IMR-90 (cell line): ENCODE measurements around the gene ASPG. TPM values are rescaled to one million over a fixed set of nuclear protein-coding genes. Genes with fewer than 3 reads are reported as not detected.

Experiments
- ATAC-seq: fragments of 200-7000 bp; cut with Tn5 transposase; 2 replicates; pipeline ENCODE4 v1.9.1; 2020; ENCODE audit warnings: low read depth, mild to moderate bottlenecking, moderate library complexity
- BruUV-seq: library from RNA; stranded (reverse); fragments of 400-500 nt; replicated peaks from 2 replicates; lab custom pipeline; 2021; lab: Mats Ljungman, UMichigan
- CTCF ChIA-PET: fragments of 300-600 bp; formaldehyde crosslinking; extraction: SDS; loops from one replicate; lab custom pipeline; 2021; ENCODE audit warnings: antibody characterized with exemption; lab: Yijun Ruan, JAX
- POLR2A ChIA-PET: fragments of 300-600 bp; sonication (Branson Sonifier 250); formaldehyde crosslinking; loops from one replicate; lab custom pipeline; 2022; ENCODE audit warnings: antibody characterized with exemption; ENCODE audit not compliant: unreplicated experiment; lab: Charles Lee
- DNase-seq: peaks from one replicate; pipeline ENCODE4 v3.0.0; 2013
- H2AFZ ChIP-seq: replicated peaks from 2 replicates; pipeline ENCODE3; 2013; ENCODE audit warnings: low read length, mild to moderate bottlenecking; ENCODE audit not compliant: poor library complexity
- H2AK5ac ChIP-seq: 2 replicates; pipeline ENCODE4 v1.6.1; 2013; ENCODE audit warnings: low read depth, low read length, inconsistent platforms
- H2AK9ac ChIP-seq: replicated peaks from 2 replicates; pipeline ENCODE3; 2013; ENCODE audit warnings: mild to moderate bottlenecking, low read depth, low read length, moderate library complexity; ENCODE audit not compliant: poor library complexity
- H2BK120ac ChIP-seq: 2 replicates; pipeline ENCODE4 v1.6.1; 2013; ENCODE audit warnings: low read depth, low read length, inconsistent platforms
- H2BK15ac ChIP-seq: 3 replicates; pipeline ENCODE4 v1.6.1; 2013; ENCODE audit warnings: low read depth, low read length, inconsistent platforms
- H2BK20ac ChIP-seq: 2 replicates; pipeline ENCODE4 v1.6.1; 2013; ENCODE audit warnings: low read depth, mild to moderate bottlenecking, inconsistent platforms, low read length, moderate library complexity
- H2BK5ac ChIP-seq: 2 replicates; pipeline ENCODE4 v1.6.1; 2013; ENCODE audit warnings: mild to moderate bottlenecking, low read depth, low read length, inconsistent platforms; ENCODE audit not compliant: poor library complexity, severe bottlenecking
- H3K14ac ChIP-seq: replicated peaks from 2 replicates; pipeline ENCODE4 v1.6.1; 2013; ENCODE audit warnings: low read depth, low read length, inconsistent platforms
- H3K18ac ChIP-seq: 2 replicates; pipeline ENCODE4 v1.6.1; 2013; ENCODE audit warnings: low read depth, low read length, control low read depth
- H3K23ac ChIP-seq: 2 replicates; pipeline ENCODE4 v1.6.1; 2013; ENCODE audit warnings: low read depth, low read length, inconsistent platforms
- H3K27ac ChIP-seq: 2 replicates; pipeline ENCODE4 v1.5.1; 2013; ENCODE audit warnings: mild to moderate bottlenecking, control low read depth, low read length; ENCODE audit not compliant: insufficient read depth
- H3K27me3 ChIP-seq: 2 replicates; pipeline ENCODE4 v1.6.1; 2013; ENCODE audit warnings: low read length; ENCODE audit not compliant: control insufficient read depth, insufficient read depth
- H3K36me3 ChIP-seq: 2 replicates; pipeline ENCODE4 v1.6.1; 2013; ENCODE audit warnings: low read length, mixed read lengths; ENCODE audit not compliant: control insufficient read depth, insufficient read depth
- H3K4ac ChIP-seq: 2 replicates; pipeline ENCODE4 v1.6.1; 2013; ENCODE audit warnings: low read depth, low read length, inconsistent platforms
- H3K4me1 ChIP-seq: 2 replicates; pipeline ENCODE4 v1.6.1; 2013; ENCODE audit warnings: low read length, mixed read lengths; ENCODE audit not compliant: control insufficient read depth, insufficient read depth
- H3K4me2 ChIP-seq: 2 replicates; pipeline ENCODE4 v1.6.1; 2013; ENCODE audit warnings: low read depth, mild to moderate bottlenecking, control low read depth, low read length, moderate library complexity
- H3K4me3 ChIP-seq: 2 replicates; pipeline ENCODE4 v1.5.1; 2013; ENCODE audit warnings: low read depth, mild to moderate bottlenecking, control low read depth, low read length, moderate library complexity; ENCODE audit not compliant: insufficient read depth
- H3K56ac ChIP-seq: 2 replicates; pipeline ENCODE4 v1.6.1; 2013; ENCODE audit warnings: low read length, inconsistent platforms; ENCODE audit not compliant: insufficient read depth; ENCODE audit errors: extremely low read depth
- H3K79me1 ChIP-seq, 2 experiments: 2 replicates each; pipeline ENCODE4 v1.6.1; 2013; ENCODE audit warnings: low read length in 2 of 2, inconsistent platforms in 1 of 2, low read depth in 1 of 2
- H3K9ac ChIP-seq: 2 replicates; pipeline ENCODE4 v1.6.1; 2013; ENCODE audit warnings: low read depth, low read length, control low read depth
- H3K9me1 ChIP-seq: 2 replicates; pipeline ENCODE4 v1.6.1; 2013; ENCODE audit warnings: low read length, inconsistent platforms; ENCODE audit not compliant: insufficient read depth
- H3K9me3 ChIP-seq: 2 replicates; pipeline ENCODE4 v1.6.1; 2013; ENCODE audit warnings: low read length; ENCODE audit not compliant: control insufficient read depth, insufficient read depth
- H4K20me1 ChIP-seq: 2 replicates; pipeline ENCODE4 v1.6.1; 2013; ENCODE audit warnings: low read length, inconsistent platforms; ENCODE audit not compliant: insufficient read depth
- H4K5ac ChIP-seq: 2 replicates; pipeline ENCODE4 v1.6.1; 2013; ENCODE audit warnings: mild to moderate bottlenecking, low read depth, low read length, control low read depth
- H4K8ac ChIP-seq, 2 experiments: 2 replicates each; pipeline ENCODE4 v1.6.1; 2013; ENCODE audit warnings: low read depth in 2 of 2, low read length in 2 of 2, control low read depth in 1 of 2, inconsistent platforms in 1 of 2
- H4K91ac ChIP-seq: 2 replicates; pipeline ENCODE4 v1.6.1; 2013; ENCODE audit warnings: low read depth, low read length, inconsistent platforms; ENCODE audit not compliant: insufficient read depth
- CTCF ChIP-seq: conservative IDR thresholded peaks from 2 replicates; pipeline ENCODE4 v1.5.1; 2012; ENCODE audit warnings: mild to moderate bottlenecking, low read depth, low read length, improper control_type of control experiment
- FOS ChIP-seq: fragments of 150-350 bp; IDR thresholded peaks from 2 replicates; pipeline ENCODE4 v1.6.1; 2016; ENCODE audit warnings: low read depth, low read length
- MAZ ChIP-seq: IDR thresholded peaks from 2 replicates; pipeline ENCODE4 v1.6.1; 2012; ENCODE audit warnings: low read depth, mild to moderate bottlenecking, low read length, improper control_type of control experiment, moderate library complexity, borderline replicate concordance
- NFE2L2 ChIP-seq: fragments of 150-350 bp; IDR thresholded peaks from 2 replicates; pipeline ENCODE4 v1.6.1; 2016; ENCODE audit warnings: low read depth, mild to moderate bottlenecking, low read length
- RCOR1 ChIP-seq: IDR thresholded peaks from 2 replicates; pipeline ENCODE4 v1.6.1; 2012; ENCODE audit warnings: mild to moderate bottlenecking, low read length, improper control_type of control experiment; ENCODE audit not compliant: insufficient replicate concordance
- WGBS, 2 experiments: methylation state at CpG; one replicate each; pipeline versions ENCODE4 v1.1.5 to v1.1.7; 2013; ENCODE audit warnings: missing lambda C conversion rate in 2 of 2; ENCODE audit not compliant: insufficient read length in 1 of 2; ENCODE audit errors: extremely low coverage in 2 of 2; 5-methylcytosine and 5-hydroxymethylcytosine counted together
- dilution Hi-C: fragments of 300-500 bp; cut with HindIII; formaldehyde crosslinking; loops from one replicate; pipeline ENCODE4 v1.14.3; 2018; ENCODE audit warnings: low sequenced_read_pairs; ENCODE audit not compliant: unreplicated experiment
- in situ Hi-C: fragments of 300-500 bp; cut with MboI; formaldehyde crosslinking; loops from 3 replicates; pipeline ENCODE4 v1.14.3; 2019; ENCODE audit warnings: low sequenced_read_pairs, inconsistent platforms, mixed read lengths
- intact Hi-C: fragments of 100-400 bp; cut with micrococcal nuclease; formaldehyde crosslinking; loops from 2 replicates; pipeline ENCODE4 v1.10.0; 2022
- polyA plus RNA-seq, 3 experiments: library from polyadenylated mRNA; depleted of rRNA; stranded (reverse); fragments of >200 nt; gene quantifications; 2 replicates each; pipeline ENCODE4 v1.2.3, GENCODE V29; 2012; ENCODE audit warnings: low replicate concordance in 1 of 3
- total RNA-seq: library from RNA; depleted of rRNA; stranded (reverse); fragments of >200 nt; gene quantifications from 2 replicates; pipeline ENCODE4 v1.2.3, GENCODE V29; 2012

The ASPG gene
- total and polyA plus RNA-seq, 2 of the 4 experiments (the other 2 are of a cell fraction), result not detected

GRCh38 chr14:104100171-104101085 lies 14.9 kb downstream of the ASPG start (continued):
- no peak for TF ChIP-seq MAZ

- in situ Hi-C loops, result no loop called here
- dilution Hi-C loops, result no loop called here
- Histone ChIP-seq H3K4me3 (no peak overlapping the region), H2BK15ac (no peak overlapping the region), H2BK20ac (no peak overlapping the region), H3K9me1 (no peaks in the 10 kb centered on the region), H2AK9ac (no peak overlapping the region), H3K56ac (no peak overlapping the region), H3K18ac (no peak overlapping the region), H3K9me3 (no peaks in the 10 kb centered on the region), H3K14ac (no peak overlapping the region), H3K4ac (no peak overlapping the region), H2AK5ac (no peak overlapping the region), H4K8ac (no peak overlapping the region), H4K91ac (no peak overlapping the region), H4K5ac (no peak overlapping the region), H3K27me3 (no peaks in the 10 kb centered on the region), H2AFZ (no peak overlapping the region), H2BK5ac (no peak overlapping the region), H3K4me2 (no peak overlapping the region), H4K20me1 (no peaks in the 10 kb centered on the region), H3K4me1 (no peaks in the 10 kb centered on the region), H3K23ac (no peak overlapping the region), H3K36me3 (no peaks in the 10 kb centered on the region), H3K79me1 (no peaks in the 10 kb centered on the region), H2BK120ac (no peak overlapping the region), H3K27ac (no peak overlapping the region), H3K9ac (no peak overlapping the region)
- DNase-seq (no peak), ATAC-seq (no peak)
- intact Hi-C loops, result no loop called here
- 0% methylated on average over 1 of the region's 16 CpGs; no CpG with 5 or more reads in 1 of the 2 experiments for WGBS, 2 experiments
- ChIA-PET CTCF (no interaction called here), POLR2A (no interaction called here)
- TF ChIP-seq NFE2L2, result no peak
- no peak for TF ChIP-seq FOS
- no peak for TF ChIP-seq RCOR1
- TF ChIP-seq CTCF, result no peak
- BruUV-seq, result no TSS peak
Measured at GRCh38 chr14:104101086-104101621, 15.7 kb downstream of the ASPG start.
